ENCODE results near the gene PRICKLE2. TPM values are rescaled to one million over a fixed set of nuclear protein-coding genes. Genes with fewer than 3 reads are reported as not detected.

PRICKLE2 gene
- total and polyA plus RNA-seq, 4 donors = 0.89 to 8.0 (median 3.2) TPM

GRCh38 chr3:64255741-64256340, 30.6 kb upstream of the PRICKLE2 start:
- Histone ChIP-seq H3K4me1 (ENCODE audit: control insufficient read depth in 4 of 4, insufficient read depth in 4 of 4, low read length in 3 of 4) (no peaks in the 10 kb centered on the region), H3K36me3 (ENCODE audit: control insufficient read depth in 4 of 4, insufficient read depth in 3 of 4, low read depth in 1 of 4, low read length in 3 of 4) (no peaks in the 10 kb centered on the region), H3K27me3 (ENCODE audit: control insufficient read depth in 4 of 4, insufficient read depth in 4 of 4, low read length in 3 of 4) (no peaks in the 10 kb centered on the region), H3K9me3 (ENCODE audit: control insufficient read depth in 4 of 4, low read length in 3 of 4) (no peaks in the 10 kb centered on the region), H3K27ac (ENCODE audit: low read depth in 1 of 2, low read length in 2 of 2) (no peak overlapping the region), H3K9ac (ENCODE audit: low read depth in 1 of 2, low read length in 2 of 2) (no peak overlapping the region), H3K4me3 (ENCODE audit: low read depth in 1 of 3, low read length in 3 of 3) (no peak overlapping the region)
- WGBS = 85% methylated on average over 5 of the region's 5 CpGs
- TF ChIP-seq NR2F2 (IDR thresholded peaks at IDR 0.05) (no peak), TAF1 (conservative IDR thresholded peaks at IDR 0.05) (no peak), RAD21 (IDR thresholded peaks at IDR 0.05) (no peak), MAX (IDR thresholded peaks at IDR 0.05) (no peak), RXRA (IDR thresholded peaks at IDR 0.05) (no peak), ZBTB33 (IDR thresholded peaks at IDR 0.05) (no peak)
- no peak for DNase-seq (ENCODE audit: low spot score)

- Histone ChIP-seq H3K4me1 (ENCODE audit: control insufficient read depth in 4 of 4, insufficient read depth in 4 of 4, low read length in 3 of 4) (no peaks in the 10 kb centered on the region), H3K4me3 (ENCODE audit: low read depth in 1 of 3, low read length in 3 of 3) (no peak overlapping the region), H3K36me3 (ENCODE audit: control insufficient read depth in 4 of 4, insufficient read depth in 3 of 4, low read depth in 1 of 4, low read length in 3 of 4) (no peaks in the 10 kb centered on the region), H3K9me3 (ENCODE audit: control insufficient read depth in 4 of 4, low read length in 3 of 4) (no peaks in the 10 kb centered on the region), H3K9ac (ENCODE audit: low read depth in 1 of 2, low read length in 2 of 2) (no peak overlapping the region), H3K27me3 (ENCODE audit: control insufficient read depth in 4 of 4, insufficient read depth in 4 of 4, low read length in 3 of 4) (no peaks in the 10 kb centered on the region), H3K27ac (ENCODE audit: low read depth in 1 of 2, low read length in 2 of 2) (no peak overlapping the region)
- 92% methylated on average over 2 of the region's 2 CpGs for whole genome bisulfite sequencing
- no peak for TF ChIP-seq MAX (IDR thresholded peaks at IDR 0.05)
- TF ChIP-seq HNF4A (conservative IDR thresholded peaks at IDR 0.05) = no peak
- TF ChIP-seq FOXA2 (IDR thresholded peaks at IDR 0.05) = no peak
- no peak for TF ChIP-seq TAF1 (conservative IDR thresholded peaks at IDR 0.05)
- no peak for TF ChIP-seq ZBTB33 (IDR thresholded peaks at IDR 0.05)
- DNase-seq (ENCODE audit: low spot score) = no peak
These were observed 29.2 kb upstream of the PRICKLE2 start for GRCh38 chr3:64254443-64254842.

- Histone ChIP-seq H3K27ac (ENCODE audit: low read depth in 1 of 2, low read length in 2 of 2) (no peak overlapping the region), H3K9me3 (ENCODE audit: control insufficient read depth in 4 of 4, low read length in 3 of 4) (peaks cover 0 to 1% (median 0%) of the 10 kb centered on the region in 4 donors), H3K4me3 (ENCODE audit: low read depth in 1 of 3, low read length in 3 of 3) (no peak overlapping the region), H3K4me1 (ENCODE audit: control insufficient read depth in 4 of 4, insufficient read depth in 4 of 4, low read length in 3 of 4) (no peaks in the 10 kb centered on the region), H3K36me3 (ENCODE audit: control insufficient read depth in 4 of 4, insufficient read depth in 3 of 4, low read depth in 1 of 4, low read length in 3 of 4) (no peaks in the 10 kb centered on the region), H3K9ac (ENCODE audit: low read depth in 1 of 2, low read length in 2 of 2) (no peak overlapping the region), H3K27me3 (ENCODE audit: control insufficient read depth in 4 of 4, insufficient read depth in 4 of 4, low read length in 3 of 4) (no peaks in the 10 kb centered on the region)
- no peak for DNase-seq (ENCODE audit: low spot score)
- 94% methylated on average over 6 of the region's 6 CpGs for WGBS
- TF ChIP-seq REST (IDR thresholded peaks at IDR 0.05) (no peak), HNF4G (IDR thresholded peaks at IDR 0.05) (no peak), RAD21 (IDR thresholded peaks at IDR 0.05) (no peak), ATF3 (IDR thresholded peaks at IDR 0.05) (no peak), GABPA (IDR thresholded peaks at IDR 0.05 in 1 of 2, conservative IDR thresholded peaks at IDR 0.05 in 1 of 2) (no peak), JUND (IDR thresholded peaks at IDR 0.05) (no peak), NR2F2 (IDR thresholded peaks at IDR 0.05) (no peak), TAF1 (conservative IDR thresholded peaks at IDR 0.05) (no peak), YY1 (IDR thresholded peaks at IDR 0.05) (no peak), FOXA2 (IDR thresholded peaks at IDR 0.05) (no peak), FOXA1 (IDR thresholded peaks at IDR 0.05) (no peak), HNF4A (conservative IDR thresholded peaks at IDR 0.05) (no peak), SP1 (IDR thresholded peaks at IDR 0.05) (no peak), CTCF (IDR thresholded peaks at IDR 0.05; ENCODE audit: low read depth, low read length, missing input control) (no peak)
These were observed 28.4 kb upstream of the PRICKLE2 start for GRCh38 chr3:64253689-64254088.

All from liver (tissue), 9 donors.